GM12878 (cell line): ENCODE data around the gene USP46. TPM values are rescaled to one million over a fixed set of nuclear protein-coding genes. Genes with fewer than 3 reads are reported as not detected.

ENCODE experiments used
- ATAC-seq: fragments of 200-7000 bp; cut with Tn5 transposase; 3 replicates; pipeline ENCODE4 v1.9.1; 2020; ENCODE audit warnings: mild to moderate bottlenecking, moderate library complexity
- BruUV-seq: library from RNA; stranded (reverse); fragments of 400-500 nt; replicated peaks from 2 replicates; lab custom pipeline; 2021; lab: Mats Ljungman, UMichigan
- CTCF ChIA-PET: fragments of 300-600 bp; sonication (Branson Sonifier 250); formaldehyde crosslinking; extraction: SDS; loops from one replicate; lab custom pipeline; 2021; ENCODE audit warnings: inconsistent platforms; lab: Yijun Ruan, JAX
- POLR2A ChIA-PET: fragments of 350-600 bp; formaldehyde crosslinking; extraction: SDS; loops from one replicate; lab custom pipeline; 2021; ENCODE audit warnings: inconsistent platforms; lab: Charles Lee
- RAD21 ChIA-PET: fragments of 300-600 bp; sonication (Branson Sonifier 250); formaldehyde crosslinking; loops from one replicate; lab custom pipeline; 2023; ENCODE audit warnings: antibody characterized with exemption; ENCODE audit not compliant: unreplicated experiment; lab: Charles Lee
- SMC1A ChIA-PET: fragments of 300-600 bp; sonication (Branson Sonifier 250); formaldehyde crosslinking; loops from one replicate; lab custom pipeline; 2023; ENCODE audit not compliant: unreplicated experiment, uncharacterized antibody; lab: Charles Lee
- DNase-seq: peaks from one replicate; pipeline ENCODE4 v3.0.0-alpha.2; 2011; ENCODE audit warnings: low read depth, low spot score
- FAIRE-seq: peaks from 3 replicates; lab custom pipeline; 2011; peaks lifted over from hg19 to GRCh38; lab: Jason Lieb, UNC
- H2AFZ ChIP-seq: 2 replicates; pipeline ENCODE4 v1.6.0; 2011; ENCODE audit warnings: low read depth, low read length, control low read depth; ENCODE audit not compliant: control insufficient read depth
- H3K27ac ChIP-seq: 2 replicates; pipeline ENCODE4 v1.5.1; 2011; ENCODE audit warnings: control low read depth; ENCODE audit not compliant: control insufficient read depth, insufficient read depth
- H3K27me3 ChIP-seq, 2 experiments: replicated peaks in 1 of 2; 2 replicates each; pipeline versions ENCODE4 v1.6.0 to v1.6.1; 2011; ENCODE audit warnings: low read length in 1 of 2; ENCODE audit not compliant: control insufficient read depth in 2 of 2, insufficient read depth in 2 of 2
- H3K36me3 ChIP-seq, 2 experiments: 2 replicates each; pipeline ENCODE4 v1.5.1; 2011; ENCODE audit warnings: low read length in 1 of 2; ENCODE audit not compliant: control insufficient read depth in 2 of 2, insufficient read depth in 2 of 2
- H3K4me1 ChIP-seq: 2 replicates; pipeline ENCODE4 v1.6.1; 2011; ENCODE audit warnings: mild to moderate bottlenecking, low read length, moderate library complexity, mixed read lengths; ENCODE audit not compliant: control insufficient read depth, insufficient read depth
- H3K4me2 ChIP-seq: 2 replicates; pipeline ENCODE4 v1.6.0; 2011; ENCODE audit warnings: control low read depth; ENCODE audit not compliant: control insufficient read depth, insufficient read depth
- H3K4me3 ChIP-seq: fragments of 200-600 bp; sonication (generic); 2 replicates; pipeline ENCODE4 v1.5.1; 2016
- H3K79me2 ChIP-seq: 2 replicates; pipeline ENCODE4 v1.6.0; 2011; ENCODE audit warnings: low read length; ENCODE audit not compliant: control insufficient read depth, insufficient read depth
- H3K9ac ChIP-seq: 2 replicates; pipeline ENCODE4 v1.8.0; 2011; ENCODE audit warnings: low read length, control low read depth, mixed read lengths; ENCODE audit not compliant: control insufficient read depth, insufficient read depth
- H3K9me3 ChIP-seq: replicated peaks from 3 replicates; pipeline ENCODE4 v1.5.1; 2011; ENCODE audit warnings: mild to moderate bottlenecking, low read length; ENCODE audit not compliant: control insufficient read depth, insufficient read depth
- H4K20me1 ChIP-seq: 2 replicates; pipeline ENCODE4 v1.6.0; 2011; ENCODE audit not compliant: control insufficient read depth, insufficient read depth
- CBX5 ChIP-seq: sonication (generic); IDR thresholded peaks from 2 replicates; pipeline ENCODE4 v1.6.1; 2016; ENCODE audit warnings: low read depth, moderate library complexity, mild to moderate bottlenecking, inconsistent platforms
- CHD2 ChIP-seq: IDR thresholded peaks from 2 replicates; pipeline ENCODE4 v1.6.1; 2011; ENCODE audit warnings: low read depth, low read length, improper control_type of control experiment, borderline replicate concordance
- E4F1 ChIP-seq: fragments of 450-650 bp; IDR thresholded peaks from 2 replicates; pipeline ENCODE4 v1.6.1; 2018; ENCODE audit warnings: borderline replicate concordance, mild to moderate bottlenecking; ENCODE audit not compliant: partially characterized antibody
- EZH2 ChIP-seq: IDR thresholded peaks from 2 replicates; pipeline ENCODE4 v1.6.1; 2012; ENCODE audit warnings: low read depth, mild to moderate bottlenecking, control low read depth, inconsistent platforms, low read length, borderline replicate concordance; ENCODE audit not compliant: control insufficient read depth
- GABPA ChIP-seq: IDR thresholded peaks from 2 replicates; pipeline ENCODE4 v1.6.1; 2014; ENCODE audit warnings: antibody characterized with exemption, low read depth, mild to moderate bottlenecking, inconsistent platforms
- MTA3 ChIP-seq: IDR thresholded peaks from 2 replicates; pipeline ENCODE4 v1.6.1; 2012; ENCODE audit warnings: low read length, inconsistent platforms, borderline replicate concordance
- NR2C2 ChIP-seq: IDR thresholded peaks from 2 replicates; pipeline ENCODE4 v1.6.1; 2011; ENCODE audit warnings: borderline replicate concordance, low read depth; ENCODE audit not compliant: control insufficient read depth, insufficient read length
- POU2F2 ChIP-seq: IDR thresholded peaks from 3 replicates; pipeline ENCODE4 v1.6.1; 2011; ENCODE audit warnings: low read depth, mild to moderate bottlenecking, low read length, borderline replicate concordance
- RCOR1 ChIP-seq: conservative IDR thresholded peaks from 2 replicates; pipeline ENCODE4 v1.6.1; 2012; ENCODE audit warnings: low read depth, low read length, improper control_type of control experiment
- SMAD5 ChIP-seq: IDR thresholded peaks from 2 replicates; pipeline ENCODE4 v1.6.1; 2016; ENCODE audit warnings: antibody characterized with exemption, low read depth
- STAT3 ChIP-seq: IDR thresholded peaks from 2 replicates; pipeline ENCODE4 v1.6.1; 2011; ENCODE audit warnings: low read depth, low read length, improper control_type of control experiment
- USF2 ChIP-seq: IDR thresholded peaks from 2 replicates; pipeline ENCODE4 v1.6.1; 2011; ENCODE audit warnings: low read depth, low read length, improper control_type of control experiment, borderline replicate concordance
- YY1 ChIP-seq: IDR thresholded peaks from 2 replicates; pipeline ENCODE4 v1.6.1; 2011; ENCODE audit warnings: low read depth, mild to moderate bottlenecking, low read length
- WGBS: methylation state at CpG from one replicate; pipeline ENCODE4 v1.1.6; 2016; ENCODE audit warnings: low lambda C conversion rate; ENCODE audit not compliant: insufficient replicate concordance, insufficient coverage; ENCODE audit errors: missing lambda C conversion rate; 5-methylcytosine and 5-hydroxymethylcytosine counted together
- in situ Hi-C: fragments of 300-500 bp; cut with MboI; formaldehyde crosslinking; loops from 9 replicates; pipeline ENCODE4 v1.14.3; 2018; ENCODE audit warnings: mixed read lengths
- intact Hi-C: fragments of 100-400 bp; cut with micrococcal nuclease; formaldehyde crosslinking; loops from one replicate; pipeline ENCODE4 v1.14.2; 2022; ENCODE audit not compliant: unreplicated experiment
- polyA plus RNA-seq, 11 experiments: library from polyadenylated mRNA; depleted of rRNA in 4 of 11; unstranded in 6 of 11; stranded (reverse) in 5 of 11; fragments of >200 nt; fragmentation: Nextera tagmentation in 4 of 11; fragmentation: Illumina TruSeq in 1 of 11; extraction: Ambion mirVana in 4 of 11; extraction: Trizol in 1 of 11; gene quantifications; 1 replicate in 1 of 11; 2 replicates in 10 of 11; pipeline versions ENCODE4 v1.2.1 to v1.2.3, GENCODE V29; 2011 to 2016; ENCODE audit warnings: inconsistent platforms in 2 of 11, missing spikeins in 2 of 11, low read depth in 1 of 11
- total RNA-seq, 4 experiments: library from RNA; depleted of rRNA in 3 of 4; stranded (reverse); fragments of >200 nt in 3 of 4; fragmentation: Illumina TruSeq in 1 of 4; extraction: Trizol in 1 of 4; gene quantifications; 2 replicates each; pipeline versions ENCODE4 v1.2.1 to v1.2.3, GENCODE V29; 2013 to 2021
- TF ChIP-seq, protein P1 (sequence below): IDR thresholded peaks from 2 replicates; pipeline ENCODE4 v1.6.1; 2012; ENCODE audit warnings: low read depth, low read length, improper control_type of control experiment

USP46 gene
- total and polyA plus RNA-seq, 10 of the 15 experiments (the other 5 are each of a cell fraction or from before 2014, with no cell fraction given) = 5.3 to 20.1 (median 12.0) TPM

GRCh38 chr4:52635130-52635529, 24.0 kb downstream of the USP46 start:
- FAIRE-seq (no peak), ATAC-seq (no peak; the same call in 2 of the 3 replicates), DNase-seq (no peak)
- no peak for TF ChIP-seq CBX5
- TF ChIP-seq POU2F2 = no peak
- no peak for TF ChIP-seq USF2
- no peak for TF ChIP-seq MTA3
- TF ChIP-seq NR2C2 = no peak
- no peak for TF ChIP-seq STAT3
- POLR2A ChIA-PET = no interaction called here
- Histone ChIP-seq H3K9me3 (no peaks in the 10 kb centered on the region), H3K4me1 (peaks cover 13% of the 10 kb centered on the region), H3K4me3 (no peak overlapping the region), H3K79me2 (peaks cover 24% of the 10 kb centered on the region), H3K27ac (no peak overlapping the region), H3K9ac (no peak overlapping the region), H3K4me2 (no peak overlapping the region), H4K20me1 (no peaks in the 10 kb centered on the region), H3K36me3 (0 out of 4 replicates have a peak, but pooled peaks cover 0 to 4% of the 10 kb centered on the region in 2 experiments), H3K27me3 (no peaks in the 10 kb centered on the region), H2AFZ (no peak overlapping the region)
- CTCF ChIA-PET = interaction anchor here (1.4 to 1.8 kb wide), 2 partner anchors 10 to 23 kb away, joined by 4 to 5 read pairs; no protein-coding TSS in a partner anchor
- 77% methylated on average over 4 of the region's 4 CpGs for WGBS
- SMC1A ChIA-PET = interaction anchor here (1.7 kb wide), 1 partner anchor 18 kb away, joined by 3 read pairs; no protein-coding TSS in a partner anchor
- BruUV-seq = no TSS peak
- RAD21 ChIA-PET = no interaction called here
- in situ Hi-C loops = no loop called here
- intact Hi-C loops = no loop called here

DNA sequence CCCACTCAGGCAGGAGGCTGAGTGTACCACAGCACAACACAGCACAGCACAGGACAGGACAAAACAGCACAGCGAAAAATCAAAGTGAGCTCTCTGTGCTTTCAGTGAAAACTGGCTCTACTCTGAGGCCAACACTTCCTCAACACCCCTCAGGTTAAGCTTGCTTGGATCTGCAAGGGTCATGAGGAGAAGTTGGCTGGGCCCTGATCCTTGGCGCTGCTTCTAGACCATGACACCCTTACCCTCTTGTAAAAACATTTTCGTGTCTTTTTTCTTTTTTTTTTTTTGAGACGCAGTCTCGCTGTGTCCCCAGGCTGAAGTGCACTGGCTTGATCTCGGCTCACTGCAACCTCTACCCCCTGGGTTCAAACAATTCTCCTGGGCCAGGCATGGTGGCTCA, 25.3 kb downstream of the USP46 start:
- no peak overlapping the region for H3K4me3 ChIP-seq
- ChIA-PET CTCF (no interaction called here), RAD21 (no interaction called here), POLR2A (interaction anchor here (0.9 kb wide), 1 partner anchor 24 kb away, joined by 3 read pairs; no protein-coding TSS in a partner anchor), SMC1A (interaction anchor here (1.7 kb wide), 1 partner anchor 19 kb away, joined by 3 read pairs; no protein-coding TSS in a partner anchor)
- BruUV-seq = no TSS peak
- in situ Hi-C loops (no loop called here), intact Hi-C loops (no loop called here)
- H4K20me1 ChIP-seq = no peaks in the 10 kb centered on the region
- no peaks in the 10 kb centered on the region for H3K9me3 ChIP-seq
- peaks cover 11% of the 10 kb centered on the region for H3K79me2 ChIP-seq
- H2AFZ ChIP-seq = no peak overlapping the region
- no peaks in the 10 kb centered on the region for H3K27me3 ChIP-seq
- no peak overlapping the region for H3K9ac ChIP-seq
- no peak overlapping the region for H3K4me2 ChIP-seq
- 97% methylated on average over 5 of the region's 6 CpGs for WGBS
- DNase-seq (no peak), FAIRE-seq (no peak), ATAC-seq (no peak)
- peaks cover 5% of the 10 kb centered on the region for H3K4me1 ChIP-seq
- H3K27ac ChIP-seq = no peak overlapping the region
- H3K36me3 ChIP-seq = 0 out of 4 replicates have a peak, but pooled peaks cover 0 to 4% of the 10 kb centered on the region in 2 experiments
- TF ChIP-seq CHD2 (no peak), EZH2 (no peak), SMAD5 (no peak), E4F1 (no peak), RCOR1 (no peak), GABPA (no peak), YY1 (no peak)
- TF ChIP-seq, protein P1, sequence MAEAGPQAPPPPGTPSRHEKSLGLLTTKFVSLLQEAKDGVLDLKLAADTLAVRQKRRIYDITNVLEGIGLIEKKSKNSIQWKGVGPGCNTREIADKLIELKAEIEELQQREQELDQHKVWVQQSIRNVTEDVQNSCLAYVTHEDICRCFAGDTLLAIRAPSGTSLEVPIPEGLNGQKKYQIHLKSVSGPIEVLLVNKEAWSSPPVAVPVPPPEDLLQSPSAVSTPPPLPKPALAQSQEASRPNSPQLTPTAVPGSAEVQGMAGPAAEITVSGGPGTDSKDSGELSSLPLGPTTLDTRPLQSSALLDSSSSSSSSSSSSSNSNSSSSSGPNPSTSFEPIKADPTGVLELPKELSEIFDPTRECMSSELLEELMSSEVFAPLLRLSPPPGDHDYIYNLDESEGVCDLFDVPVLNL = no peak
